SK-N-MC (cell line): Measurements from ENCODE around the gene CAMSAP1.

ENCODE experiments used
- DNase-seq: peaks from one replicate; pipeline ENCODE4 v3.0.0-alpha.2; 2011; ENCODE audit warnings: low read depth, low spot score
- H3K27ac ChIP-seq: fragments of 200-600 bp; sonication (generic); 2 replicates; pipeline ENCODE4 v1.5.1; 2016; ENCODE audit warnings: mixed run types
- H3K36me3 ChIP-seq: fragments of 200-600 bp; sonication (generic); 2 replicates; pipeline ENCODE4 v1.6.1; 2017; ENCODE audit warnings: antibody characterized with exemption, low read length, mixed read lengths; ENCODE audit not compliant: insufficient read depth
- H3K4me3 ChIP-seq: fragments of 200-600 bp; sonication (generic); 2 replicates; pipeline ENCODE4 v1.5.1; 2016
- H3K9ac ChIP-seq: fragments of 200-600 bp; sonication (generic); 2 replicates; pipeline ENCODE4 v1.8.0; 2017; ENCODE audit warnings: mixed run types, mixed read lengths; ENCODE audit not compliant: insufficient read length
- H3K9me3 ChIP-seq: fragments of 200-600 bp; sonication (generic); 2 replicates; pipeline ENCODE4 v1.6.1; 2017; ENCODE audit warnings: low read depth, mild to moderate bottlenecking, antibody characterized with exemption, low read length, moderate library complexity, mixed read lengths
- EZH2 ChIP-seq: fragments of 200-600 bp; sonication (generic); IDR thresholded peaks from one replicate; pipeline ENCODE4 v1.6.1; 2017; ENCODE audit warnings: antibody characterized with exemption
- FOXP2 ChIP-seq: optimal IDR thresholded peaks from 2 replicates; pipeline ENCODE3; 2011; ENCODE audit warnings: mild to moderate bottlenecking, moderate library complexity; ENCODE audit not compliant: insufficient read depth; ENCODE audit errors: extremely low read length, control extremely low read depth
- POLR2AphosphoS5 ChIP-seq: IDR thresholded peaks from 2 replicates; pipeline ENCODE4 v1.6.1; 2012; ENCODE audit warnings: mild to moderate bottlenecking, low read depth, low read length, borderline replicate concordance

Gene CAMSAP1

GRCh38 chr9:135820661-135821060 lies 86.7 kb downstream of the CAMSAP1 start:
- no peak for DNase-seq
- Histone ChIP-seq H3K9ac (no peak overlapping the region), H3K36me3 (peaks cover 68% of the 10 kb centered on the region), H3K4me3 (no peak overlapping the region), H3K27ac (no peak overlapping the region), H3K9me3 (no peaks in the 10 kb centered on the region)
- TF ChIP-seq EZH2 (no peak), POLR2AphosphoS5 (no peak), FOXP2 (no peak)

- TF ChIP-seq EZH2 = no peak
- no peak for TF ChIP-seq FOXP2
- no peak for TF ChIP-seq POLR2AphosphoS5
These were observed 87.4 kb downstream of the CAMSAP1 start for GRCh38 chr9:135819905-135820304.

GRCh38 chr9:135818718-135819475 lies 88.4 kb downstream of the CAMSAP1 start:
- no peaks in the 10 kb centered on the region for H3K9me3 ChIP-seq
- no peak for DNase-seq
- peaks cover 78% of the 10 kb centered on the region for H3K36me3 ChIP-seq
- no peak overlapping the region for H3K4me3 ChIP-seq
- no peak for TF ChIP-seq FOXP2
- TF ChIP-seq POLR2AphosphoS5 = no peak
- TF ChIP-seq EZH2 = no peak
- no peak overlapping the region for H3K9ac ChIP-seq
- H3K27ac ChIP-seq = no peak overlapping the region

More at GRCh38 chr9:135819905-135820304, 87.4 kb downstream of the CAMSAP1 start:
- peaks cover 74% of the 10 kb centered on the region for H3K36me3 ChIP-seq
- no peak for DNase-seq
- no peak overlapping the region for H3K9ac ChIP-seq
- no peak overlapping the region for H3K27ac ChIP-seq
- H3K9me3 ChIP-seq = no peaks in the 10 kb centered on the region
- H3K4me3 ChIP-seq = no peak overlapping the region

- no peak for DNase-seq
- H3K27ac ChIP-seq = no peak overlapping the region
- no peak overlapping the region for H3K9ac ChIP-seq
- H3K4me3 ChIP-seq = no peak overlapping the region
- TF ChIP-seq POLR2AphosphoS5 (no peak), EZH2 (no peak), FOXP2 (no peak)
- no peaks in the 10 kb centered on the region for H3K9me3 ChIP-seq
- H3K36me3 ChIP-seq = peaks cover 77% of the 10 kb centered on the region
These were observed 89.2 kb downstream of the CAMSAP1 start for GRCh38 chr9:135817951-135818717.

- H3K9me3 ChIP-seq = no peaks in the 10 kb centered on the region
- no peak for TF ChIP-seq POLR2AphosphoS5
- no peak for TF ChIP-seq FOXP2
- no peak for TF ChIP-seq EZH2
- no peak overlapping the region for H3K27ac ChIP-seq
- no peak overlapping the region for H3K4me3 ChIP-seq
- DNase-seq = no peak
- H3K36me3 ChIP-seq = peaks cover 70% of the 10 kb centered on the region
- H3K9ac ChIP-seq = no peak overlapping the region
These were observed 90.7 kb downstream of the CAMSAP1 start for GRCh38 chr9:135816651-135816970.

- H3K9me3 ChIP-seq = no peaks in the 10 kb centered on the region
- no peak for DNase-seq
- TF ChIP-seq FOXP2 (no peak), POLR2AphosphoS5 (no peak), EZH2 (no peak)
- H3K9ac ChIP-seq = no peak overlapping the region
- peaks cover 71% of the 10 kb centered on the region for H3K36me3 ChIP-seq
- no peak overlapping the region for H3K4me3 ChIP-seq
- H3K27ac ChIP-seq = no peak overlapping the region
These were observed 91.3 kb downstream of the CAMSAP1 start for GRCh38 chr9:135815830-135816650.

GRCh38 chr9:135815413-135815812 lies 91.9 kb downstream of the CAMSAP1 start:
- no peak for DNase-seq
- TF ChIP-seq POLR2AphosphoS5 (no peak), FOXP2 (no peak), EZH2 (no peak)
- Histone ChIP-seq H3K4me3 (no peak overlapping the region), H3K36me3 (peaks cover 66% of the 10 kb centered on the region), H3K27ac (no peak overlapping the region), H3K9ac (no peak overlapping the region), H3K9me3 (no peaks in the 10 kb centered on the region)

GRCh38 chr9:135814421-135815095 lies 92.8 kb downstream of the CAMSAP1 start:
- Histone ChIP-seq H3K4me3 (no peak overlapping the region), H3K27ac (no peak overlapping the region), H3K9ac (no peak overlapping the region), H3K36me3 (peaks cover 60% of the 10 kb centered on the region), H3K9me3 (no peaks in the 10 kb centered on the region)
- no peak for DNase-seq
- TF ChIP-seq POLR2AphosphoS5 (no peak), FOXP2 (no peak), EZH2 (no peak)
